ENCODE measurements around the gene BRD3OS.
"Not testable (repeated sequence)": the region's sequence is repeated elsewhere in the genome, so short reads cannot be mapped to it uniquely, and the experiment has no call there.

DNA sequence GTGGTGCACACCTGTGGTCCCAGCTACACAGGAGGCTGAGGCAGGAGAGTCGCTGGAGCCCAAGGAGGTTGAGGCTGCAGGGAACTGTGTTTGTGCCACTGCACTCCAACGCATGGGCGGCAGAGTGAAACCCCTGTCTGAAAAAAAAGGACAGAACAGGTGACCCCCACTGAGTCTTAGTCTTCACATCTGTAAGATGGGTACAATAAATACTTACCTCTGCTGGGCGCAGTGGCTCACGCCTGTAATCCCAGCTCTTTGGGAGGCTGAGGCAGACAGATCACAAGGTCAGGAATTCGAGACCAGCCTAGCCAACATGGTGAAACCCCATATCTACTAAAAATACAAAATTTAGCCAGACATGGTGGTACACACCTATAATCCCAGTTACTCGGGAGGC, 47.4 kb downstream of the BRD3OS start:
- TF ChIP-seq, protein P1, sequence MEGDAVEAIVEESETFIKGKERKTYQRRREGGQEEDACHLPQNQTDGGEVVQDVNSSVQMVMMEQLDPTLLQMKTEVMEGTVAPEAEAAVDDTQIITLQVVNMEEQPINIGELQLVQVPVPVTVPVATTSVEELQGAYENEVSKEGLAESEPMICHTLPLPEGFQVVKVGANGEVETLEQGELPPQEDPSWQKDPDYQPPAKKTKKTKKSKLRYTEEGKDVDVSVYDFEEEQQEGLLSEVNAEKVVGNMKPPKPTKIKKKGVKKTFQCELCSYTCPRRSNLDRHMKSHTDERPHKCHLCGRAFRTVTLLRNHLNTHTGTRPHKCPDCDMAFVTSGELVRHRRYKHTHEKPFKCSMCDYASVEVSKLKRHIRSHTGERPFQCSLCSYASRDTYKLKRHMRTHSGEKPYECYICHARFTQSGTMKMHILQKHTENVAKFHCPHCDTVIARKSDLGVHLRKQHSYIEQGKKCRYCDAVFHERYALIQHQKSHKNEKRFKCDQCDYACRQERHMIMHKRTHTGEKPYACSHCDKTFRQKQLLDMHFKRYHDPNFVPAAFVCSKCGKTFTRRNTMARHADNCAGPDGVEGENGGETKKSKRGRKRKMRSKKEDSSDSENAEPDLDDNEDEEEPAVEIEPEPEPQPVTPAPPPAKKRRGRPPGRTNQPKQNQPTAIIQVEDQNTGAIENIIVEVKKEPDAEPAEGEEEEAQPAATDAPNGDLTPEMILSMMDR (IDR thresholded peaks at IDR 0.05), result not testable (repeated sequence)
- TF ChIP-seq POLR2A, POLR2AphosphoS5 (IDR thresholded peaks at IDR 0.05): not testable (repeated sequence)

Data from gastroesophageal sphincter (tissue), 3 donors.